HepG2 (cell line): Measurements from ENCODE around the gene CCDC106. TPM values are rescaled to one million over a fixed set of nuclear protein-coding genes. Genes with fewer than 3 reads are reported as not detected.

ENCODE experiments used
- AGO2 ChIP-seq: fragments of 200-400 bp; formaldehyde crosslinking; optimal IDR thresholded peaks from 2 replicates; pipeline ENCODE3; 2017; ENCODE audit warnings: mild to moderate bottlenecking, low read depth, low read length, moderate library complexity
- EZH2 ChIP-seq: conservative IDR thresholded peaks from 2 replicates; pipeline ENCODE4 v1.6.1; 2012; ENCODE audit warnings: mild to moderate bottlenecking, low read depth, low read length, moderate library complexity
- FLYWCH1 ChIP-seq: sonication (generic); formaldehyde crosslinking; IDR thresholded peaks from 2 replicates; pipeline ENCODE4 v1.8.1; 2023; ENCODE audit warnings: mild to moderate bottlenecking, missing genetic modification reagents
- FOXJ3 ChIP-seq: sonication (generic); formaldehyde crosslinking; IDR thresholded peaks from 2 replicates; pipeline ENCODE4 v1.4.0; 2020; ENCODE audit warnings: missing genetic modification reagents, mild to moderate bottlenecking, borderline replicate concordance
- FOXM1 ChIP-seq: sonication (generic); formaldehyde crosslinking; IDR thresholded peaks from 2 replicates; pipeline ENCODE4 v1.5.0; 2020; ENCODE audit warnings: missing genetic modification reagents
- KLF13 ChIP-seq: sonication (generic); formaldehyde crosslinking; IDR thresholded peaks from 2 replicates; pipeline ENCODE4 v1.4.0; 2020; ENCODE audit warnings: mild to moderate bottlenecking, missing genetic modification reagents
- MIXL1 ChIP-seq: IDR thresholded peaks from 2 replicates; pipeline ENCODE4 v1.6.1; 2016
- NR0B2 ChIP-seq: sonication (generic); formaldehyde crosslinking; IDR thresholded peaks from 2 replicates; pipeline ENCODE4 v1.4.0; 2020; ENCODE audit warnings: mild to moderate bottlenecking, missing genetic modification reagents
- PHB2 ChIP-seq: fragments of 450-650 bp; IDR thresholded peaks from 2 replicates; pipeline ENCODE4 v1.6.1; 2018; ENCODE audit not compliant: partially characterized antibody
- STAT5B ChIP-seq: sonication (generic); formaldehyde crosslinking; IDR thresholded peaks from 2 replicates; pipeline ENCODE4 v1.4.0; 2020; ENCODE audit warnings: missing genetic modification reagents
- TARDBP ChIP-seq: sonication (generic); formaldehyde crosslinking; IDR thresholded peaks from 2 replicates; pipeline ENCODE4 v1.8.0; 2022; ENCODE audit warnings: mild to moderate bottlenecking, missing genetic modification reagents
- TFDP1 ChIP-seq: IDR thresholded peaks from 2 replicates; pipeline ENCODE4 v1.6.1; 2016; ENCODE audit warnings: missing compliant biosample characterization, missing genetic modification reagents, borderline replicate concordance
- USF2 ChIP-seq, 2 experiments: sonication (generic) in 1 of 2; formaldehyde crosslinking in 1 of 2; IDR thresholded peaks; 2 replicates each; pipeline versions ENCODE4 v1.5.1 to v1.6.1; 2011 to 2020; ENCODE audit warnings: borderline replicate concordance in 1 of 2, low read depth in 1 of 2, low read length in 1 of 2, mild to moderate bottlenecking in 1 of 2, missing genetic modification reagents in 1 of 2, moderate library complexity in 1 of 2
- ZBED4 ChIP-seq: sonication (generic); formaldehyde crosslinking; IDR thresholded peaks from 2 replicates; pipeline ENCODE4 v1.4.0; 2020; ENCODE audit warnings: missing genetic modification reagents, borderline replicate concordance
- ZBTB26 ChIP-seq: IDR thresholded peaks from 2 replicates; pipeline ENCODE4 v1.6.1; 2016; ENCODE audit warnings: missing compliant biosample characterization, missing genetic modification reagents, borderline replicate concordance
- ZNF605 ChIP-seq: sonication (generic); formaldehyde crosslinking; IDR thresholded peaks from 2 replicates; pipeline ENCODE4 v1.8.0; 2022; ENCODE audit warnings: mild to moderate bottlenecking, missing genetic modification reagents
- ZNF709 ChIP-seq: sonication (generic); formaldehyde crosslinking; IDR thresholded peaks from 2 replicates; pipeline ENCODE4 v1.5.0; 2020; ENCODE audit warnings: mild to moderate bottlenecking, missing genetic modification reagents
- polyA plus RNA-seq, 8 experiments: library from polyadenylated mRNA; depleted of rRNA in 3 of 8; stranded (reverse) in 7 of 8; unstranded in 1 of 8; fragments of >200 nt; fragmentation: Illumina TruSeq in 4 of 8; extraction: Trizol in 4 of 8; gene quantifications; 2 replicates each; pipeline versions ENCODE4 v1.2.1 to v1.2.3, GENCODE V29; 2011 to 2016; ENCODE audit warnings: low read depth in 4 of 8, missing spikeins in 1 of 8, mixed read lengths in 1 of 8; ENCODE audit not compliant: insufficient read depth in 1 of 8
- total RNA-seq, 5 experiments: library from RNA; depleted of rRNA; stranded (reverse); fragments of >200 nt; fragmentation: Illumina TruSeq; extraction: Trizol; gene quantifications; 2 replicates each; pipeline ENCODE4 v1.2.3, GENCODE V29; 2016; ENCODE audit warnings: low read depth in 1 of 5
- TF ChIP-seq, protein P1 (sequence below): sonication (generic); formaldehyde crosslinking; conservative IDR thresholded peaks from 2 replicates; pipeline ENCODE4 v1.4.0; 2020; ENCODE audit warnings: missing genetic modification reagents

CCDC106 gene
- total and polyA plus RNA-seq, 2 of the 13 experiments (the other 11 are each of a cell fraction or from before 2014, with no cell fraction given), result 4.7 to 8.8 TPM

DNA sequence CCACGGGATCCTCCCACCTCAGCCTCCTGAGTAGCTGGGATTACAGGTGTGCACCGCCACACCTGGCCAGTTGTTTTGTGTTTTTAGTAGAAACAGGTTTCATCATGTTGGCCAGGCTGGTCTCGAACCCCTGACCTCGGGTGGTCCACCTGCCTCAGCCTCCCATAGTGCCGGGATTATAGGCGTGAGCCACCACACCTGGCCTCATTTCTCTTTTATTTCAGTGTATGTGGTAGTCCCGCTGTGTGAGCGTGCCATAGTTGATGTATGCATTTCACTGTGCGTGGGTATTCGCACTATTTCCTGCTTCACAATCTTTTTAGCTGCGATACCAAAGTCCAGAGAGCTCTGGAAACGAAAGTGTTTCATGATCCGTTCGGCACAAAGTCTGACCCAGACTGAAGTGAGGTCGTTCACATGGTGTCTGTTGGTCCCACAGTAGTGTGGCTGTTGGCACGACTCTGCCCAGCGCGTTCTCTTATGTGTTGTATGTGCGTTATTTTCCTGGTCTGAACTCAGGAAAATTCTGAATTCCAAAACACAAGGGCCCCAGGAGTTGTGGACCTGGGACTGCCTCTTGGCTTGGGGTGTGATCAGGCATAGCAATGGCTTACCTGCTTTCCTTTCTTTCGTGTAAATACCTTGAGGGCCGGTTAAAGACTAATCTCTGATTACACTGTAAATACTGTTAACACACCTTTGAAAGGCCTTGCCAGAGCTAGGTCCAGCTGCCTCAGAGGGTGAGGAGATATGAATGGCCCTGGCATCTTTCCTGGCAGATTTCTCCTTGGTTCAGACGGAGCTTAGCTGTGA is 35.6 kb downstream of the CCDC106 start (continued):
- peak; percentile 90; the same call in 1 of the 2 replicates for TF ChIP-seq ZBED4 (CRISPR knock-in tag)
- TF ChIP-seq FLYWCH1 (CRISPR knock-in tag), result no peak
- TF ChIP-seq ZBTB26, result peak; percentile 86
- no peak for TF ChIP-seq NR0B2 (CRISPR knock-in tag)
- TF ChIP-seq ZNF709 (CRISPR knock-in tag), result 0 out of 2 replicates have a peak, but pooled peaks have one; percentile 39
- peak; percentile 70 for TF ChIP-seq FOXJ3 (CRISPR knock-in tag)
- TF ChIP-seq TARDBP (CRISPR knock-in tag), result peak; percentile 45; the same call in 1 of the 2 replicates
- TF ChIP-seq PHB2, result no peak
- TF ChIP-seq EZH2, result no peak
- TF ChIP-seq, protein P1, sequence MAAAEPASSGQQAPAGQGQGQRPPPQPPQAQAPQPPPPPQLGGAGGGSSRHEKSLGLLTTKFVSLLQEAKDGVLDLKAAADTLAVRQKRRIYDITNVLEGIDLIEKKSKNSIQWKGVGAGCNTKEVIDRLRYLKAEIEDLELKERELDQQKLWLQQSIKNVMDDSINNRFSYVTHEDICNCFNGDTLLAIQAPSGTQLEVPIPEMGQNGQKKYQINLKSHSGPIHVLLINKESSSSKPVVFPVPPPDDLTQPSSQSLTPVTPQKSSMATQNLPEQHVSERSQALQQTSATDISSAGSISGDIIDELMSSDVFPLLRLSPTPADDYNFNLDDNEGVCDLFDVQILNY (CRISPR knock-in tag), result no peak
- no peak for TF ChIP-seq TFDP1
- TF ChIP-seq FOXM1 (CRISPR knock-in tag), result no peak
- no peak for TF ChIP-seq AGO2
- TF ChIP-seq STAT5B (CRISPR knock-in tag), result no peak
- TF ChIP-seq KLF13 (CRISPR knock-in tag), result no peak
- 0 out of 2 replicates have a peak, but pooled peaks have one; percentile 48 for TF ChIP-seq MIXL1 (CRISPR knock-in tag)
- TF ChIP-seq USF2 (IDR thresholded peaks at IDR 0.05; ENCODE audit: low read depth, low read length), result no peak
- no peak for TF ChIP-seq USF2 (CRISPR knock-in tag; IDR thresholded peaks at IDR 0.05; ENCODE audit: borderline replicate concordance)
- peak; percentile 36; the same call in 1 of the 2 replicates for TF ChIP-seq ZNF605 (CRISPR knock-in tag)
